ENCODE results near the gene ST6GALNAC3. TPM values are rescaled to one million over a fixed set of nuclear protein-coding genes. Genes with fewer than 3 reads are reported as not detected.

ST6GALNAC3 gene
- total RNA-seq, 1 donor from 2014 or later: 23.6 TPM

DNA sequence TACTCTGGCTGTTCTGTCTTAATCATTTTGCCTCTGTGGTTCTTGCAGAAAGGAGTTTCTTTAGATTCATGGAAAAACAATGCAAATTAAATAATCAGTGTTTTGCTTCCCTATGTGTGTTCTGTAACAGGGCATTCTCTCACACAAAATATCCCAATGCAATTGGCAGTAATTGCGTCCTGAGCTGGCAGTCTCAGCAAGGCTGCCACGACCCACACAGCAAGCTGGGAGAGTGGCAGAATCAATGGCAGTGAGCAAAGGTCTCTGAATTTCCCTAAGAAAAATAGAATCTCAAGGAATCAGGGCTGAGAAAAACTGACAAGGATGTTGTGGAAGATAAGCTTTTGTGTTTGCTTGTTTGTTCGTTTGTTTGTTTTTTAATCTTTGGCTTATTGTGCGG lies 594.6 kb downstream of the ST6GALNAC3 start:
- Mint-ChIP-seq H3K4me3 (no peak overlapping the region), H3K36me3 (no peaks in the 10 kb centered on the region), H3K27me3 (ENCODE audit: insufficient read depth, low read depth) (peaks cover 4% of the 10 kb centered on the region), H3K9me3 (peaks cover 5% of the 10 kb centered on the region), H3K27ac (no peak overlapping the region), H3K4me1 (peaks cover 11% of the 10 kb centered on the region)
- Histone ChIP-seq H3K79me2 (ENCODE audit: low read depth) (no peaks in the 10 kb centered on the region), H3K4me2 (no peak overlapping the region), H3K9ac (no peak overlapping the region), H3K9me3 (ENCODE audit: low read depth) (no peaks in the 10 kb centered on the region), H4K20me1 (ENCODE audit: low read depth) (no peaks in the 10 kb centered on the region), H3K4me3 (no peak overlapping the region), H2AFZ (replicated peaks) (no peak overlapping the region), H3K27me3 (no peaks in the 10 kb centered on the region), H3K27ac (no peak overlapping the region), H3K4me1 (no peaks in the 10 kb centered on the region), H3K36me3 (no peaks in the 10 kb centered on the region), H3F3A (ENCODE audit: low read depth) (no peaks in the 10 kb centered on the region)
- DNase-seq (ENCODE audit: low spot score): no peak
- TF ChIP-seq CTCF (IDR thresholded peaks at IDR 0.05) (no peak), EZH2phosphoT487 (IDR thresholded peaks at IDR 0.05) (no peak), EZH2 (IDR thresholded peaks at IDR 0.05) (no peak)

- Mint-ChIP-seq H3K36me3 (no peaks in the 10 kb centered on the region), H3K27me3 (ENCODE audit: insufficient read depth, low read depth) (peaks cover 2% of the 10 kb centered on the region), H3K9me3 (peaks cover 2% of the 10 kb centered on the region), H3K4me3 (no peak overlapping the region), H3K4me1 (peaks cover 11% of the 10 kb centered on the region), H3K27ac (no peak overlapping the region)
- TF ChIP-seq EZH2phosphoT487 (IDR thresholded peaks at IDR 0.05) (no peak), CTCF (IDR thresholded peaks at IDR 0.05) (no peak), EZH2 (IDR thresholded peaks at IDR 0.05) (no peak)
- H2AFZ ChIP-seq (replicated peaks): no peak overlapping the region
- H3F3A ChIP-seq (ENCODE audit: low read depth): no peaks in the 10 kb centered on the region
- no peaks in the 10 kb centered on the region for H3K9me3 ChIP-seq (ENCODE audit: low read depth)
- H3K79me2 ChIP-seq (ENCODE audit: low read depth): no peaks in the 10 kb centered on the region
- H3K4me3 ChIP-seq: no peak overlapping the region
- DNase-seq (ENCODE audit: low spot score): no peak
- H3K27ac ChIP-seq: no peak overlapping the region
- H3K27me3 ChIP-seq: no peaks in the 10 kb centered on the region
- no peaks in the 10 kb centered on the region for H3K36me3 ChIP-seq
- H3K9ac ChIP-seq: no peak overlapping the region
- H4K20me1 ChIP-seq (ENCODE audit: low read depth): no peaks in the 10 kb centered on the region
- H3K4me2 ChIP-seq: no peak overlapping the region
- H3K4me1 ChIP-seq: no peaks in the 10 kb centered on the region
Measured at GRCh38 chr1:76669624-76670315, 595.2 kb downstream of the ST6GALNAC3 start.

DNA sequence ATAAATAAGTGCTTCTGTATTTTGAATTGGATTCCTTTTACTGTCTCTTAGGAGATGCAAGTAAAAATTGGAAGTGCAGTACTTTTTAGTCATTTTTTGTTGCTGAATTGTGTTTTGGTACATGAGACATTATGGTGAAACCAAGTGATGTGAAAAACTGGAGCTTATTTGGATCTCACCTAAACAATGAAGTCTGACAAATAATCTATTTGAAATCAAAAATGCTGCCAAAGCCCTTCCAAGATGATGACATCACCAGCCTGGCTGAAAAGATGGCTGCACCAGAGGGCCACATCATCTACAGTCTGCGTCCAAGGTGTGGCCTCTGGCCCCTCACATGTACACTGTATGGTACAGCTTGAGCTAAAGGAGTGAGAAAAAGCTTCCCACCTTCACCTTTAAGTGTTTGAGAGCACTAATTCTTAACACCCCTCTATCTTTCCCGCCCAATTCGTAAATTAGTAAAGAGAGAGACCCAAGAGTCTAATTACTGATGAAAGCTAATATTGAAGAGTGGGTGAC lies 600.2 kb downstream of the ST6GALNAC3 start:
- Histone ChIP-seq H3K4me1 (no peaks in the 10 kb centered on the region), H3K27ac (no peak overlapping the region), H3K4me3 (no peak overlapping the region), H3K9me3 (ENCODE audit: low read depth) (no peaks in the 10 kb centered on the region), H3K79me2 (ENCODE audit: low read depth) (no peaks in the 10 kb centered on the region), H4K20me1 (ENCODE audit: low read depth) (no peaks in the 10 kb centered on the region), H3K4me2 (no peak overlapping the region), H3F3A (ENCODE audit: low read depth) (no peaks in the 10 kb centered on the region), H3K27me3 (no peaks in the 10 kb centered on the region), H3K9ac (no peak overlapping the region), H2AFZ (replicated peaks) (no peak overlapping the region), H3K36me3 (no peaks in the 10 kb centered on the region)
- H3K4me1 Mint-ChIP-seq: no peaks in the 10 kb centered on the region
- peaks cover 2% of the 10 kb centered on the region for H3K9me3 Mint-ChIP-seq
- no peak for DNase-seq (ENCODE audit: low spot score)
- no peak for TF ChIP-seq EZH2 (IDR thresholded peaks at IDR 0.05)
- TF ChIP-seq CTCF (IDR thresholded peaks at IDR 0.05): no peak
- no peak for TF ChIP-seq EZH2phosphoT487 (IDR thresholded peaks at IDR 0.05)
- no peaks in the 10 kb centered on the region for H3K36me3 Mint-ChIP-seq
- no peak overlapping the region for H3K4me3 Mint-ChIP-seq
- peaks cover 8% of the 10 kb centered on the region for H3K27me3 Mint-ChIP-seq (ENCODE audit: insufficient read depth, low read depth)
- no peak overlapping the region for H3K27ac Mint-ChIP-seq
